Tibial artery (tissue), 4 donors: ENCODE data around the gene ADAMTS2.

Source experiments
- DNase-seq, 2 donors: peaks; one replicate each; pipeline ENCODE4 v3.0.0-alpha.2; 2019
- H3K27ac ChIP-seq, 2 donors: fragments of 200-600 bp; sonication (generic) in 1 of 2; 1 replicate in 1 of 2; 2 replicates in 1 of 2; pipeline ENCODE4 v1.5.1; 2018 to 2019; ENCODE audit warnings: mild to moderate bottlenecking in 1 of 2
- H3K27me3 ChIP-seq, 2 donors: fragments of 200-600 bp; sonication (generic) in 1 of 2; one replicate each; pipeline versions ENCODE4 v1.5.1 to v1.6.0; 2016 to 2019
- H3K36me3 ChIP-seq, 3 donors: fragments of 200-600 bp; sonication (generic) in 2 of 3; one replicate each; pipeline ENCODE4 v1.5.1; 2016 to 2019; ENCODE audit warnings: mild to moderate bottlenecking in 2 of 3
- H3K4me1 ChIP-seq, 4 donors: fragments of 200-600 bp; sonication (generic) in 2 of 4; 1 replicate in 3 of 4; 2 replicates in 1 of 4; pipeline ENCODE4 v1.5.1; 2016 to 2019
- H3K4me3 ChIP-seq, 2 donors: fragments of 200-600 bp; sonication (generic) in 1 of 2; 1 replicate in 1 of 2; 2 replicates in 1 of 2; pipeline ENCODE4 v1.5.1; 2018 to 2019; ENCODE audit warnings: mild to moderate bottlenecking in 2 of 2
- H3K9me3 ChIP-seq, 3 donors: fragments of 200-600 bp; sonication (generic) in 1 of 3; one replicate each; pipeline ENCODE4 v1.5.1; 2016 to 2019
- intact Hi-C: fragments of 100-400 bp; cut with DNase I; formaldehyde crosslinking; loops from one replicate; pipeline ENCODE4 v1.15.0; 2023; ENCODE audit warnings: low total_unique reads
- TF ChIP-seq, protein P1 (sequence below), 2 experiments: fragments of 200-600 bp in 1 of 2; fragments of 450-650 bp in 1 of 2; IDR thresholded peaks; one replicate each; pipeline ENCODE4 v1.5.1; 2017 to 2019; ENCODE audit warnings: antibody characterized with exemption in 2 of 2, mild to moderate bottlenecking in 1 of 2, moderate library complexity in 1 of 2

The ADAMTS2 gene

DNA sequence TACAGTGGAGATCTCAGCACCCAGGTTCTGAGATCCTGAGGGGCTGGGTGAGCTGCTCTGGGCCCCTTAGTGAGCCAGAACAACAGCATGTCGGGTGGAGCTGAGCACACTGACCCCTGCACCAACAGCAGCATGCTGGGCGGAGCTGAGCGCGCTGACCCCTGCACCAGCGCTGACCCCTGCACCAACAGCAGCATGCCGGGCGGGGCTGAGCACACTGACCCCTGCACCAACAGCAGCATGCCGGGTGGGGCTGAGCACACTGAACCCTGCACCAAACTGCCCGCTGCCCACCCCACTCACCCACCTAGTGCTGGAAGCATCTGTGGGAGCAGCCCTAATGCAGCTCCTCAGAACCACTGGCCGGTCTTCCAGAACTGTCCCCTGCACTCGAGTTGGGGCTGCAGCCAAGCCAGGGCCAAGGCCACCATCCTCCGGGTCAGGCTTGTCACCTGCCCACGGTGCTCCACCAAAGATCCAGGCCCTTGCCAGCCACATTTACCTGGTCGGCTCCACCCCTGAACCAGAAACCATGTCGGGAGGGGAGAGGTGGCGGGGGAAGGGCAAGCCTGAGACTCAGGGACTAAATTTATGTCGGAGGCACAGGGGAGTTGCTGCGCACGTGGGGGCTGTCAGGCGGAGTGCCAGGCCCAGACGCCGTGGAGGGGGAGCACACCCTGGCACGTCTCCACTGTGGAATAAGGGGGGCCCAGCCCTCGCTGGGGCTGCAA, 80.3 kb downstream of the ADAMTS2 start:
- Histone ChIP-seq H3K4me1 (peaks cover 0 to 55% (median 36%) of the 10 kb centered on the region in 4 donors), H3K4me3 (peak overlapping the region in 1 of 2 donors; percentile 23), H3K36me3 (no peaks in the 10 kb centered on the region), H3K27ac (peak overlapping the region; percentile 68 to 75), H3K9me3 (no peaks in the 10 kb centered on the region), H3K27me3 (no peaks in the 10 kb centered on the region)
- no peak for DNase-seq
- intact Hi-C loops = loop anchor here (2.0 kb wide), 1 partner anchor 78 kb away; no protein-coding TSS in a partner anchor
- TF ChIP-seq, protein P1, sequence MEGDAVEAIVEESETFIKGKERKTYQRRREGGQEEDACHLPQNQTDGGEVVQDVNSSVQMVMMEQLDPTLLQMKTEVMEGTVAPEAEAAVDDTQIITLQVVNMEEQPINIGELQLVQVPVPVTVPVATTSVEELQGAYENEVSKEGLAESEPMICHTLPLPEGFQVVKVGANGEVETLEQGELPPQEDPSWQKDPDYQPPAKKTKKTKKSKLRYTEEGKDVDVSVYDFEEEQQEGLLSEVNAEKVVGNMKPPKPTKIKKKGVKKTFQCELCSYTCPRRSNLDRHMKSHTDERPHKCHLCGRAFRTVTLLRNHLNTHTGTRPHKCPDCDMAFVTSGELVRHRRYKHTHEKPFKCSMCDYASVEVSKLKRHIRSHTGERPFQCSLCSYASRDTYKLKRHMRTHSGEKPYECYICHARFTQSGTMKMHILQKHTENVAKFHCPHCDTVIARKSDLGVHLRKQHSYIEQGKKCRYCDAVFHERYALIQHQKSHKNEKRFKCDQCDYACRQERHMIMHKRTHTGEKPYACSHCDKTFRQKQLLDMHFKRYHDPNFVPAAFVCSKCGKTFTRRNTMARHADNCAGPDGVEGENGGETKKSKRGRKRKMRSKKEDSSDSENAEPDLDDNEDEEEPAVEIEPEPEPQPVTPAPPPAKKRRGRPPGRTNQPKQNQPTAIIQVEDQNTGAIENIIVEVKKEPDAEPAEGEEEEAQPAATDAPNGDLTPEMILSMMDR (IDR thresholded peaks at IDR 0.05) = no peak

DNA sequence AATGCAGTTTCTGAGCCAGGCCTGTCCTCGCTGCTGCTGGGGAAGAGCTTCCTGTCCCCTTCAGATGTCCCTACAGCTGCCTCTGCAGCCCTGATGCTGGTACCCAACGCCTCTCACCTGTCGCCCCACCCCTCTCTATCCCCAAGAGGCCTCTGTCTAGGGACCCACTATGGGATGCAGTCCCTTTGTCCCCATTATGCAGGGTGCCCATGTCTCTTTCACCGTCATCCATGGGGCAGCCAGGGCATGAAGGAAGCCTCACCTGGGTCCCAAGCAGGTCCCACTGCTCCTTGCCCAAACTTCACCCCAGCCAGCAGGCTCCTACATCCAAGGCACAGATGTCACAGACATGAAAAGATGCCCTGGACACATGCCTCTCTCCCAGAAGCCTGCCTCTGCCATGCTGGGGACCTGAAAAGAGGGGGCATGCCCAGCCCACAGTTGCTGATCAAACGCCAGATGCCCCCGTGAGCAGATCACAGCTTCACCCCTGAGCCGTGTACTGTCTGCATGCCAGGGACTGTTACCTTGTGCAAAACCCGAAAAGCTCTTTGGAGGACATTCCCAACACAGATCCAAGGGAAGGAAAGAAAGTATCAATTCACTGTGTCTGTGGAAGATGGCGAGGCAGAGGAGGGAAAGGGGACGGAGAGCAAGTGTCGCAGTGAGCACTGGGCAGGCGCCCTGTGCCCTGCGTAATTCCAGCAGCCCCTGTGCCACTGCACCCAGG, 81.0 kb downstream of the ADAMTS2 start:
- intact Hi-C loops = loop anchor here (2.0 kb wide), 1 partner anchor 79 kb away; no protein-coding TSS in a partner anchor
- Histone ChIP-seq H3K27me3 (no peaks in the 10 kb centered on the region), H3K4me3 (no peak overlapping the region), H3K4me1 (peaks cover 0 to 47% (median 33%) of the 10 kb centered on the region in 4 donors), H3K27ac (no peak overlapping the region), H3K9me3 (no peaks in the 10 kb centered on the region), H3K36me3 (no peaks in the 10 kb centered on the region)
- TF ChIP-seq, protein P1 (IDR thresholded peaks at IDR 0.05) = no peak
- peak in 1 of 2 donors; percentile 61 for DNase-seq

DNA sequence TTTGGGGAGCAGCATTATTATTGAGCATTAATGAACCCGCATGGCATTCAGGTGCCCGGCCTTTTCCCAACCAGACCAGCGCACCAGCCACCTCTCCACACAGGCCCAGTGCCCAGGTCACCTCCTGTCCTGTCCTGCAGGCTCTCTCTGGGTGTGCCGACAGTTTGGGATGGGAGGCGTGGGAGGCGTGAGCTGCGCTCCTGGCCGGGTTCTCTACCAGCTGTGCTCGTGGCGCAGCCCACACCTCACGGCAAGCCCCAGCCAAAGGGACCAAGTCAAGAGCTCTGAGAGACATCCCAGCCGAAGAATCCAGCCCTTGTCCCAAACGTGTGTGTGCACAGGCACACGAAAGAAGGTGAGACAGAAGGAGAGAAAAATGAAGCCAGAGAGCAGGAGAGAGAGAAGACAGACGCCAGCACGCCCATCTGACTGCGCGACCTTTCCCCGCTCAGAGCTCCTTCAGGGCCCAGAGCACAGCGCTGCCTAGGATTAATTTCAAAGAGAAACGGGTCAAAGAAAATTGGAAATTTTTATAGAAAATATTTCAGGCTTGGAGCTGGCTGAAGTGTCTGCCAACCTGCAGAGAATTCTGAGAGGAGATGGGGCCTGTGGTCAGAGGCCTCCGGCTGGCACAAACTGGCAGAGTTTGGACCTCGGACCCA, 81.7 kb downstream of the ADAMTS2 start:
- Histone ChIP-seq H3K36me3 (no peaks in the 10 kb centered on the region), H3K9me3 (no peaks in the 10 kb centered on the region), H3K4me1 (peaks cover 0 to 47% (median 33%) of the 10 kb centered on the region in 4 donors), H3K27ac (no peak overlapping the region), H3K4me3 (no peak overlapping the region), H3K27me3 (no peaks in the 10 kb centered on the region)
- TF ChIP-seq, protein P1 (IDR thresholded peaks at IDR 0.05) = no peak
- DNase-seq = peak in 1 of 2 donors; percentile 58
- intact Hi-C loops = loop anchor here (2.0 kb wide), 1 partner anchor 79 kb away; no protein-coding TSS in a partner anchor

DNA sequence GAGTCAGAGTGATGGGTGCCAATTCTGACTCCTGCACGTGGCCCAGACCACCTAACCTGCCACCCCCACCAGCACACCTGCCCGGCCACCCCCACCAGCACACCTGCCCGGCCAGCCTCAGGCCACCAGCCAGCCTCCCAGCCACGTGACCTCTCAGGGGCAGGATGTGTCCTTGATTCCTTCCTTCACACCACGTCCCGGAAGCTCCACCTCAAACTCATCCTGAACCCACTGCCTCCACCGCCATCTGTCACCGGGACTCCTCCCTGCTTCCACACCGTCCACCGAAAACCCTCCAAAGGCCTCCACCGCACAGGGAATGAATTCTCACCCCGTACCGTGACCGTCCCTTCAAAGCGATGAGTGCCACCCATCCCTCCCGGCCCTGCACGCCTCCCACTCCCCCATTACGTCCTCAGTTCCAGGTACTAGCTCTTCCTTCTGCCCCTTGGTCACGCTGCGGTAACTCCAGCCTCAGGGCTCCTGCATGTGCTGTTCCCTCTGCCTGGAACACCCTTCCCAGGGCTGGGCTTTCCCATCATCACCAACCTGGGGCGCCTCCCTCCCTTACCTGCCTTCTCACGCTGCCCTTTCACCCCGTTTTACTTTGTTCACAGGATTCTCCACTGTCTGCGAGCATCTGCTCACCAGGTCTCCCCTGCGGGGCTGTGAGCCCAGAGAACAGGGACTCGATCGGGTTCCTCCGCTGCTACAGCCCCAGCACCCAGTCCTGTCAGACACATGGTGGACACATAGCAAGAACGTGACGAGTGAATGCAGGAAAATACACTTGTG, 82.9 kb downstream of the ADAMTS2 start:
- no peak overlapping the region for H3K4me3 ChIP-seq
- TF ChIP-seq, protein P1 (IDR thresholded peaks at IDR 0.05) = no peak
- peaks cover 0 to 36% (median 26%) of the 10 kb centered on the region in 4 donors for H3K4me1 ChIP-seq
- no peaks in the 10 kb centered on the region for H3K27me3 ChIP-seq
- no peak overlapping the region for H3K27ac ChIP-seq
- no peaks in the 10 kb centered on the region for H3K36me3 ChIP-seq
- no peaks in the 10 kb centered on the region for H3K9me3 ChIP-seq
- DNase-seq = peak in 1 of 2 donors; percentile 59
- intact Hi-C loops = no loop called here
